Measurements from ENCODE around the gene HOTAIR.

The HOTAIR gene

GRCh38 chr12:53995378-53996239 is 20.9 kb upstream of the HOTAIR start:
- no peak overlapping the region for H3K27ac ChIP-seq
- TF ChIP-seq CTCF (conservative IDR thresholded peaks at IDR 0.05): no peak

GRCh38 chr12:53995002-53995377 is 20.2 kb upstream of the HOTAIR start:
- H3K27ac ChIP-seq: no peak overlapping the region
- no peak for TF ChIP-seq CTCF (conservative IDR thresholded peaks at IDR 0.05)

GRCh38 chr12:53994264-53995001 is 19.7 kb upstream of the HOTAIR start:
- no peak overlapping the region for H3K27ac ChIP-seq
- no peak for TF ChIP-seq CTCF (conservative IDR thresholded peaks at IDR 0.05)

GRCh38 chr12:53994009-53994263 is 19.2 kb upstream of the HOTAIR start:
- TF ChIP-seq CTCF (conservative IDR thresholded peaks at IDR 0.05): no peak
- no peak overlapping the region for H3K27ac ChIP-seq

GRCh38 chr12:53993162-53994008 is 18.6 kb upstream of the HOTAIR start:
- no peak overlapping the region for H3K27ac ChIP-seq
- TF ChIP-seq CTCF (conservative IDR thresholded peaks at IDR 0.05): no peak

- no peak for TF ChIP-seq CTCF (conservative IDR thresholded peaks at IDR 0.05)
- H3K27ac ChIP-seq: no peak overlapping the region
Measured at GRCh38 chr12:53992377-53992889, 17.7 kb upstream of the HOTAIR start.

GRCh38 chr12:53991077-53991460 is 16.3 kb upstream of the HOTAIR start:
- no peak for TF ChIP-seq CTCF (conservative IDR thresholded peaks at IDR 0.05)
- H3K27ac ChIP-seq: peak overlapping the region; percentile 38

Data from VCaP (cell line).